HG02852 (cell line): ENCODE results near the gene VWF.

ENCODE experiments used
- ATAC-seq: cut with Tn5 transposase; IDR thresholded peaks from one replicate; pipeline ENCODE4 v1.9.1; 2021; ENCODE audit warnings: mild to moderate bottlenecking, moderate library complexity; ENCODE audit not compliant: unreplicated experiment

VWF gene

GRCh38 chr12:5921966-5922899, 202.2 kb downstream of the VWF start:
- no peak for ATAC-seq

GRCh38 chr12:5921027-5921909, 203.2 kb downstream of the VWF start:
- no peak for ATAC-seq

GRCh38 chr12:5916785-5917290, 207.6 kb downstream of the VWF start:
- ATAC-seq, result no peak

- no peak for ATAC-seq
Measured at GRCh38 chr12:5915511-5915910, 209.0 kb downstream of the VWF start.

- ATAC-seq, result no peak
Measured at GRCh38 chr12:5914387-5915149, 209.9 kb downstream of the VWF start.

- no peak for ATAC-seq
Measured at GRCh38 chr12:5913387-5913786, 211.1 kb downstream of the VWF start.

- no peak for ATAC-seq
Measured at GRCh38 chr12:5912437-5913334, 211.8 kb downstream of the VWF start.

- no peak for ATAC-seq
Measured at GRCh38 chr12:5912011-5912410, 212.5 kb downstream of the VWF start.

GRCh38 chr12:5910790-5911548, 213.5 kb downstream of the VWF start:
- ATAC-seq, result no peak

GRCh38 chr12:5909560-5909959, 214.9 kb downstream of the VWF start:
- no peak for ATAC-seq

GRCh38 chr12:5908251-5908650, 216.2 kb downstream of the VWF start:
- no peak for ATAC-seq

- ATAC-seq, result no peak
Measured at GRCh38 chr12:5907807-5908206, 216.7 kb downstream of the VWF start.

- no peak for ATAC-seq
Measured at GRCh38 chr12:5905757-5906156, 218.7 kb downstream of the VWF start.

GRCh38 chr12:5904969-5905368, 219.5 kb downstream of the VWF start:
- no peak for ATAC-seq

GRCh38 chr12:5904441-5904840, 220.0 kb downstream of the VWF start:
- ATAC-seq, result no peak

GRCh38 chr12:5902736-5903135, 221.7 kb downstream of the VWF start:
- no peak for ATAC-seq

GRCh38 chr12:5901416-5901815, 223.1 kb downstream of the VWF start:
- no peak for ATAC-seq

- ATAC-seq, result no peak
Measured at GRCh38 chr12:5900533-5901205, 223.8 kb downstream of the VWF start.

GRCh38 chr12:5900076-5900475, 224.4 kb downstream of the VWF start:
- no peak for ATAC-seq
